Choroid plexus epithelial cell (primary cell): Measurements from ENCODE around the gene PLXNB3.

Source experiments
- DNase-seq: peaks from one replicate; pipeline ENCODE4 v3.0.0-alpha.2; 2010; ENCODE audit warnings: low read depth
- H3K4me3 ChIP-seq: 2 replicates; pipeline ENCODE4 v1.5.1; 2011; ENCODE audit warnings: low read depth, mild to moderate bottlenecking, control low read depth, low read length, moderate library complexity
- TF ChIP-seq, protein P1 (sequence below): conservative IDR thresholded peaks from 2 replicates; pipeline ENCODE4 v1.5.1; 2011; ENCODE audit warnings: low read depth, mild to moderate bottlenecking, control low read depth, inconsistent platforms, low read length, moderate library complexity

PLXNB3 gene

DNA sequence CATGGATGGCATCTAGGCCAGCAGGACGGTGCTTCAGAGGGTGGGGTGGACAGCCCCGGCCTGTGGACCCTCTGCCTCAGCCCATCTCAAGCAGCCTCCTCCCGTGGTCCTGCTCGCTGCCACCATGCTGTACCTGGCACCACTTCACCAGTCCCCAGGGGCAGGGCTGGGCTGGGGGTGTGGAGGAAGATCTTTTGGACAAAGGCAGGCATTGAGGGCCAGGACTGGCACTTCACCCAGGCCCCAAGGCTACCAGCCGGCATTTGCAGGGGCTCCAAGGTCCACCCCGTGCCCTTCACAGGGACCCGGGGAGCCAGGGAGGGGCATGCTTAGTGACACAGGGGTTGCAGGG is 713 bp downstream of the PLXNB3 start:
- H3K4me3 ChIP-seq: no peak overlapping the region
- no peak for DNase-seq
- TF ChIP-seq, protein P1, sequence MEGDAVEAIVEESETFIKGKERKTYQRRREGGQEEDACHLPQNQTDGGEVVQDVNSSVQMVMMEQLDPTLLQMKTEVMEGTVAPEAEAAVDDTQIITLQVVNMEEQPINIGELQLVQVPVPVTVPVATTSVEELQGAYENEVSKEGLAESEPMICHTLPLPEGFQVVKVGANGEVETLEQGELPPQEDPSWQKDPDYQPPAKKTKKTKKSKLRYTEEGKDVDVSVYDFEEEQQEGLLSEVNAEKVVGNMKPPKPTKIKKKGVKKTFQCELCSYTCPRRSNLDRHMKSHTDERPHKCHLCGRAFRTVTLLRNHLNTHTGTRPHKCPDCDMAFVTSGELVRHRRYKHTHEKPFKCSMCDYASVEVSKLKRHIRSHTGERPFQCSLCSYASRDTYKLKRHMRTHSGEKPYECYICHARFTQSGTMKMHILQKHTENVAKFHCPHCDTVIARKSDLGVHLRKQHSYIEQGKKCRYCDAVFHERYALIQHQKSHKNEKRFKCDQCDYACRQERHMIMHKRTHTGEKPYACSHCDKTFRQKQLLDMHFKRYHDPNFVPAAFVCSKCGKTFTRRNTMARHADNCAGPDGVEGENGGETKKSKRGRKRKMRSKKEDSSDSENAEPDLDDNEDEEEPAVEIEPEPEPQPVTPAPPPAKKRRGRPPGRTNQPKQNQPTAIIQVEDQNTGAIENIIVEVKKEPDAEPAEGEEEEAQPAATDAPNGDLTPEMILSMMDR: no peak

DNA sequence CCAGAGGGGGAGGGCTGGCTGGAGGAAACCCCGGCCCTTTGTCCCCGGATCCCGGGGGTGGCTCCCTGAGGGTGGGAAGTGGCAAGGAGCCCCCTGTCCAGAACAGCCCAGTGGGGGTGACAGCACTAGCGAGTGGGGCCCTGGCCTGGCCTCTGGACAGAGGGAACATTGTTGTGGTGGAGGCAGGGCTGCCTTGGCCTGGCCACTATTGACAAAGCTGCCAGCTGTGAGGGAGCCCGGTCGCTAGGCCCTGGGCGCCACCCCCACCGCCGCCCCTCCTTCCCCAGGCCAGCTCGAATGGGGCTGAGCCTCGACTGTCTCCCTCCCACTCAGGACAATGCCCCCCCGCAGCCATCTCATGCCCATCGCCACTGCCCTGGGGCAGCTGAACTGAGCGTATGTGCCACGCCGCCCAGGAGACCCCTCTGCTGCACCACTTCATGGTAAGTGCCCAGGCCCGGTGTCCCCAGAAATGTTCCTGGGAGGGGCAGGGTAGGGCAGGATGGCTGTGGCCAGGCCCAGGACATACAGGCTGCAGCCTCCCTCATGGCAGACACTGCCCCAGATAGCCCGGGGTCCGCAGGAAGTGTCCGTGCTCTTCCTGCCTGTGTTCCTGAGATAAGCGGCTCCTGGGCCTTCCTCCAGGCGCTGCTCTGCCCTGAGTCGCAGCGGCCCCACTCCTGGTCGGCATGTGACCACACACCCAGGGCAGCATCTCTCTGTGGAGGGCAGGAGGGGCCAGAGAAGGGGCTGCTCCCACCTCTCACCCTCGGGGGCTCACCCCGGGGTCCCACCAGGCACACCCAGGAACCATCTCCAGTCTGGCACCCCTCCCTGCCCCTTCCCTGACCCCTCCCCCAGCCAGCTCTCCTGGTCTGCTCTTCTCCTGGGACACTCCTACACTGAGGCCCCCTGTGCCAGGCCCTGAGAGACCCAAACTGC is 1.4 kb downstream of the PLXNB3 start:
- peak; percentile 15 for DNase-seq
- peak overlapping the region; percentile 54 for H3K4me3 ChIP-seq
- TF ChIP-seq, protein P1: no peak

DNA sequence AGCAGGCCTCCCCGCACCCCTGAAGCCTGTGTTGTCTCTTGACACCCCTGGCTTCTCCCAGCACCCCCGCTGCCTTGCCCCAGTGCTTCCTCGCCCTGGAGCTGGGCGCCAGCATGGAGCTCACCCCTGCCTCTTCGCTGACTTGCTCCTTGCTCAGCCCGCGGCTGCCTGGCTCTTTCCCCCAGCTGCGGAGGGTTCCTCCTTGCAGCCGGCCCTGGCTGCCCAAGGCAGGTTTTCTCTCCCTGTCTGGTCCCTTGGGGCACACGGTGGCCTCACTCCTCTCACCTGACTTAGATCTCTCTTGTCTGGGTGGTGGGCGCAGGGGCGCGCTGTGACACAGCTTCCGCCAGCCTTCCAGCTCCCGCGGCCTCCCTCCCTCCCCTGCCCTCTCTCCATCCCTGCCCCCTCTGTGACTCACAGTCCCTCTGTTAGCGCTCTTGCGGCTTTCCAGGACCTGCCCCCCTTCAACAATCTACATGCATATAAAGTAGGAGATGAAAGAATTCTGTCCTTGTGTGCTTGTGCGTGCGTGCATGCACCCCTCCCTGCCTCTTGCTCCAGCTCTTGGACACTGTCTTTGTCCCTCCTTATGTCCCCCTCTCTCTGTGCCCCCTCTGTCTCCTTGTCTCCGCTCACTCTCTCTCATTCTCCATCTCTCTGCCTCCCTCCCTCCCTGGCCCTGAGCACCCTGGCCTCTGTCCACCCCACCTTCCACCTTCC is 2.2 kb downstream of the PLXNB3 start:
- peak overlapping the region; percentile 54 for H3K4me3 ChIP-seq
- TF ChIP-seq, protein P1: no peak
- peak; percentile 66 for DNase-seq

DNA sequence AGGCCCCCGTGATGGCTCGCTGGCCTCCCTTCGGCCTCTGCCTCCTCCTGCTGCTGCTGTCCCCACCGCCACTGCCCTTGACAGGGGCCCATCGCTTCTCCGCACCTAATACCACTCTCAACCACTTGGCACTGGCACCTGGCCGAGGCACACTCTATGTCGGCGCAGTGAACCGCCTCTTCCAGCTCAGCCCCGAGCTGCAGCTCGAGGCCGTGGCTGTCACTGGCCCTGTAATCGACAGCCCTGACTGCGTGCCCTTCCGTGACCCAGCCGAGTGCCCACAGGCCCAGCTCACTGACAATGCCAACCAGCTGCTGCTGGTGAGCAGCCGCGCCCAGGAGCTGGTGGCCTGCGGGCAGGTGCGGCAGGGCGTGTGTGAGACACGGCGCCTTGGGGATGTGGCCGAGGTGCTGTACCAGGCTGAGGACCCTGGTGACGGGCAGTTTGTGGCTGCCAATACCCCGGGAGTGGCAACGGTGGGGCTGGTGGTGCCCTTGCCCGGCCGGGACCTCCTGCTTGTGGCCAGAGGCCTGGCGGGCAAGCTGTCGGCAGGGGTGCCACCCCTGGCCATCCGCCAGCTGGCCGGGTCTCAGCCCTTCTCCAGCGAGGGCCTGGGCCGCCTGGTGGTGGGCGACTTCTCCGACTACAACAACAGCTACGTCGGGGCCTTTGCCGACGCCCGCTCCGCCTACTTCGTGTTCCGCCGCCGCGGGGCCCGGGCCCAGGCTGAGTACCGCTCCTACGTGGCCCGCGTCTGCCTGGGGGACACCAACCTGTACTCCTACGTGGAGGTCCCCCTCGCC is 3.0 kb downstream of the PLXNB3 start:
- TF ChIP-seq, protein P1: no peak
- no peak for DNase-seq
- no peak overlapping the region for H3K4me3 ChIP-seq

DNA sequence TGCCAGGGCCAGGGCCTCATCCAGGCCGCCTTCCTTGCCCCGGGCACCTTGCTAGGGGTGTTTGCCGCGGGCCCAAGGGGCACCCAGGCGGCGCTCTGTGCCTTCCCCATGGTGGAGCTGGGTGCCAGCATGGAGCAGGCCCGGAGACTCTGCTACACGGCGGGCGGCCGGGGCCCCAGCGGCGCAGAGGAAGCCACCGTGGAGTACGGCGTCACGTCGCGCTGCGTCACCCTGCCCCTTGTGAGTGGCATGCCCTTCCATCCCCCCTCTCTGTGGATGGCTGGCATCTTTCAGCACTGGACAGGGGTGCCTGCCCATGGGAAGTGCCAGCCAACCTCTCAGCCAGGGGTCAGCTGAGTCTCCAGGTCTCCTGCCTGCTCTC is 3.6 kb downstream of the PLXNB3 start:
- H3K4me3 ChIP-seq: no peak overlapping the region
- no peak for DNase-seq
- TF ChIP-seq, protein P1: no peak

DNA sequence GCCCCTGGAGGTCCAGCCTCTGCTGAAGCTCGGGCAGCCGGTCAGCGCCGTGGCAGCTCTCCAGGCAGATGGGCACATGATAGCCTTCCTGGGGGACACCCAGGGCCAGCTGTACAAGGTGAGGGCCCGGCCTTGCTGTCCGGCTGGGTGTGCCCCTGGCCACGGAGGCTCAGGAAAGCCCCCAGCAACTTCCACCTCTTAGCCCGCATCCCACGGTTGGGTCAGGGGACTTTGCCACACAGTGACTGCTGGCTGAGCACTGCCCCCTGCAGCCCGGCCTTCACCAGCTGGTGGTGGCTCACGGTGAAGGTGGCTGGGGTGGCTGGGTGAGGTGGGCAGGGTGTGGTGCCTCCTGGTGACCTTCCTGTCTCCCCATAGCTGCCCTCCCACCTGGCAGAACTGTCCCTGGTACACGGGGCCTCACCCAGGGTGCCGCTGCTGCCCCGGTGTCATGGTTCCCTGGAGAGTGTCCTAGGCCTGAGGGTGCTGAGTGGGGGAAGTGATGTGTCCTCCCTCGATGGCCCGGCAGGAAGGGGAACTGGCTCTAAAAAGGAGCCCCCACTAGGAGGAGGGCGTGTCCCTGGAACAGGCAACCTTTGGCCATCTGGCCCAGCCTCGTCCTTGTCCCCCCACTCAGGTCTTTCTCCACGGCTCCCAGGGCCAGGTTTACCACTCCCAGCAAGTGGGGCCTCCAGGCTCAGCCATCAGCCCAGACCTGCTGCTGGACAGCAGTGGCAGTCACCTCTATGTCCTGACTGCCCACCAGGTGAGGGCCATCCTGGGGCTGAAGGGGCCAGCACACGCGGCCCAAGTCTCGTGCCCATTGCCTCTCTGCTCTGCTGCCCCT is 4.5 kb downstream of the PLXNB3 start:
- no peak for DNase-seq
- no peak overlapping the region for H3K4me3 ChIP-seq

More for the DNA sequence above, 4.5 kb downstream of the PLXNB3 start:
- TF ChIP-seq, protein P1: peak; percentile 19
